ENCODE results near the gene ACOX3. TPM values are rescaled to one million over a fixed set of nuclear protein-coding genes. Genes with fewer than 3 reads are reported as not detected.

Gene ACOX3
- polyA plus RNA-seq, 1 donor (not counting 4 experiments of a cell fraction or from before 2014, with no cell fraction given): 6.7 TPM

DNA sequence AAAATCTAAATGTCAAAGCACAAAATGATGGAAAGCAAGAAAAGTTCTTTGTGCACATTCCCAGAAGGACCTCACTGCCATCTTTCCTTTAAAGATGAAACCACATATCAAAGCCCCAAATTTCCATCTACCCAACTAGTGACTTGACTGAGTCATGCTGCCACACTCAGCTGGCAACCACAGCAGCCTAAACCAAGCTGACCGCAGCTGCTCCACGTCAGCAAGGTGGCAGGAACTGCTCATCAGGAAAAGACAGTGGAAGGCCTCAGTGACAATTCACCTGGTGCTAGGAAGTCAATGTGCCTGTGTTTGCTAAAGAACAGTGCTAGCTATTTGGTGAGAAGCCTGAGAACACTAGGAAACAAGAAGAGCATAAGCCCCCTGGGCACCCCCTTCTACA lies 26.1 kb downstream of the ACOX3 start:
- H3K4me2 ChIP-seq (ENCODE audit: control insufficient read depth, extremely low read depth, insufficient read depth, low read depth, low read length): no peak overlapping the region
- no peaks in the 10 kb centered on the region for H3K27me3 ChIP-seq (ENCODE audit: control insufficient read depth, extremely low read depth, insufficient read depth, low read length)
- no peak overlapping the region for H3K4me3 ChIP-seq (ENCODE audit: control insufficient read depth in 2 of 3, extremely low read depth in 1 of 3, insufficient read depth in 2 of 3, low read depth in 1 of 3, low read length in 3 of 3)
- peaks cover 0 to 17% of the 10 kb centered on the region in 2 experiments for H3K36me3 ChIP-seq (ENCODE audit: control insufficient read depth in 2 of 2, extremely low read depth in 1 of 2, insufficient read depth in 2 of 2, low read length in 2 of 2)
- H3K27ac ChIP-seq (ENCODE audit: control insufficient read depth, insufficient read depth, low read length): no peak overlapping the region
- dilution Hi-C loops (cut with MboI; ENCODE audit: extremely low pct_ligation_motif_present, low sequenced_read_pairs): loop anchor here (25.0 kb wide), 1 partner anchor 152 kb away; the partner anchor contains the start of gene HTRA3
- H3K9me3 ChIP-seq (ENCODE audit: control insufficient read depth, low read depth, low read length): no peaks in the 10 kb centered on the region
- no peak for FAIRE-seq
- no peak for TF ChIP-seq EZH2 (IDR thresholded peaks at IDR 0.05; ENCODE audit: low read length)
- TF ChIP-seq, protein P1, sequence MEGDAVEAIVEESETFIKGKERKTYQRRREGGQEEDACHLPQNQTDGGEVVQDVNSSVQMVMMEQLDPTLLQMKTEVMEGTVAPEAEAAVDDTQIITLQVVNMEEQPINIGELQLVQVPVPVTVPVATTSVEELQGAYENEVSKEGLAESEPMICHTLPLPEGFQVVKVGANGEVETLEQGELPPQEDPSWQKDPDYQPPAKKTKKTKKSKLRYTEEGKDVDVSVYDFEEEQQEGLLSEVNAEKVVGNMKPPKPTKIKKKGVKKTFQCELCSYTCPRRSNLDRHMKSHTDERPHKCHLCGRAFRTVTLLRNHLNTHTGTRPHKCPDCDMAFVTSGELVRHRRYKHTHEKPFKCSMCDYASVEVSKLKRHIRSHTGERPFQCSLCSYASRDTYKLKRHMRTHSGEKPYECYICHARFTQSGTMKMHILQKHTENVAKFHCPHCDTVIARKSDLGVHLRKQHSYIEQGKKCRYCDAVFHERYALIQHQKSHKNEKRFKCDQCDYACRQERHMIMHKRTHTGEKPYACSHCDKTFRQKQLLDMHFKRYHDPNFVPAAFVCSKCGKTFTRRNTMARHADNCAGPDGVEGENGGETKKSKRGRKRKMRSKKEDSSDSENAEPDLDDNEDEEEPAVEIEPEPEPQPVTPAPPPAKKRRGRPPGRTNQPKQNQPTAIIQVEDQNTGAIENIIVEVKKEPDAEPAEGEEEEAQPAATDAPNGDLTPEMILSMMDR (optimal IDR thresholded peaks at IDR 0.05 in 1 of 3, IDR thresholded peaks at IDR 0.05 in 1 of 3, conservative IDR thresholded peaks at IDR 0.05 in 1 of 3; ENCODE audit: extremely low read depth in 1 of 3, insufficient read depth in 2 of 3, low read length in 3 of 3): no peak
- no peaks in the 10 kb centered on the region for H3K79me2 ChIP-seq (ENCODE audit: control insufficient read depth, insufficient read depth, low read length)
- no peaks in the 10 kb centered on the region for H3K9me1 ChIP-seq (ENCODE audit: control insufficient read depth, extremely low read depth, insufficient read depth, low read length)
- H3K4me1 ChIP-seq (ENCODE audit: control insufficient read depth, extremely low read depth, insufficient read depth, low read length): no peaks in the 10 kb centered on the region
- no peak overlapping the region for H3K9ac ChIP-seq (ENCODE audit: control insufficient read depth, extremely low read depth, insufficient read depth, low read length)
- no peaks in the 10 kb centered on the region for H4K20me1 ChIP-seq (ENCODE audit: control insufficient read depth, extremely low read depth, insufficient read depth, low read length)
- DNase-seq (ENCODE audit: low read depth, low spot score): no peak
- no peak overlapping the region for H2AFZ ChIP-seq (ENCODE audit: control insufficient read depth, low read length)

DNA sequence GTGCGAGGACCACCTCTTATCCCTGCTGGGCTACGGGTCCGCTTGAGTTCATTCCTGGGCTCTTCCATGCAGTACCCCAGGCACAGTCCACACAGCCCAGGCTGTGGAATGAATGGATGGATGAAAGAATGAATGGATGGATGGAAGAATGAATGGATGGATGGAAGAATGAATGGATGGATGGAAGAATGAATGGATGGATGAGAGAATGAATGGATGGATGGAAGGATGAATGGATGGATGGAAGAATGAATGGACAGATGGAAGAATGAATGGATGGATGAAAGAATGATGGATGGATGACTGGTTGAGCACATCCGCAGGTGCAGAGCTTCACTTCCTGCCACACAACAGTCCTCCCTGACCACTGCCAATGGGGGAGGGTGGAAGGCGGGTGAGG lies 28.2 kb downstream of the ACOX3 start:
- H3K9me1 ChIP-seq (ENCODE audit: control insufficient read depth, extremely low read depth, insufficient read depth, low read length): no peaks in the 10 kb centered on the region
- no peaks in the 10 kb centered on the region for H3K9me3 ChIP-seq (ENCODE audit: control insufficient read depth, low read depth, low read length)
- no peak overlapping the region for H2AFZ ChIP-seq (ENCODE audit: control insufficient read depth, low read length)
- H3K9ac ChIP-seq (ENCODE audit: control insufficient read depth, extremely low read depth, insufficient read depth, low read length): no peak overlapping the region
- FAIRE-seq: no peak
- H3K27ac ChIP-seq (ENCODE audit: control insufficient read depth, insufficient read depth, low read length): no peak overlapping the region
- H3K4me3 ChIP-seq (ENCODE audit: control insufficient read depth in 2 of 3, extremely low read depth in 1 of 3, insufficient read depth in 2 of 3, low read depth in 1 of 3, low read length in 3 of 3): no peak overlapping the region
- H4K20me1 ChIP-seq (ENCODE audit: control insufficient read depth, extremely low read depth, insufficient read depth, low read length): no peaks in the 10 kb centered on the region
- dilution Hi-C loops (cut with MboI; ENCODE audit: extremely low pct_ligation_motif_present, low sequenced_read_pairs): loop anchor here (25.0 kb wide), 1 partner anchor 150 kb away; the partner anchor contains the start of gene HTRA3
- H3K4me1 ChIP-seq (ENCODE audit: control insufficient read depth, extremely low read depth, insufficient read depth, low read length): no peaks in the 10 kb centered on the region
- H3K4me2 ChIP-seq (ENCODE audit: control insufficient read depth, extremely low read depth, insufficient read depth, low read depth, low read length): no peak overlapping the region
- H3K36me3 ChIP-seq (ENCODE audit: control insufficient read depth in 2 of 2, extremely low read depth in 1 of 2, insufficient read depth in 2 of 2, low read length in 2 of 2): peaks cover 0 to 17% of the 10 kb centered on the region in 2 experiments
- no peaks in the 10 kb centered on the region for H3K27me3 ChIP-seq (ENCODE audit: control insufficient read depth, extremely low read depth, insufficient read depth, low read length)
- TF ChIP-seq, protein P1 (optimal IDR thresholded peaks at IDR 0.05 in 1 of 3, IDR thresholded peaks at IDR 0.05 in 1 of 3, conservative IDR thresholded peaks at IDR 0.05 in 1 of 3; ENCODE audit: extremely low read depth in 1 of 3, insufficient read depth in 2 of 3, low read length in 3 of 3): no peak
- TF ChIP-seq EZH2 (IDR thresholded peaks at IDR 0.05; ENCODE audit: low read length): no peak
- no peak for DNase-seq (ENCODE audit: low read depth, low spot score)
- no peaks in the 10 kb centered on the region for H3K79me2 ChIP-seq (ENCODE audit: control insufficient read depth, insufficient read depth, low read length)

Measured in keratinocyte (primary cell).